GM19324 (cell line): ENCODE measurements around the gene FCHO1.

Source experiments
- ATAC-seq: cut with Tn5 transposase; IDR thresholded peaks from one replicate; pipeline ENCODE4 v1.9.1; 2021; ENCODE audit warnings: mild to moderate bottlenecking, moderate library complexity; ENCODE audit not compliant: unreplicated experiment, low FRiP score

Gene FCHO1

GRCh38 chr19:17824339-17824738 is 73.1 kb downstream of the FCHO1 start:
- ATAC-seq = no peak

GRCh38 chr19:17826508-17827056 is 75.3 kb downstream of the FCHO1 start:
- ATAC-seq = no peak

GRCh38 chr19:17829855-17830566 is 78.7 kb downstream of the FCHO1 start:
- ATAC-seq = no peak

GRCh38 chr19:17830567-17831418 is 79.5 kb downstream of the FCHO1 start:
- ATAC-seq = no peak

- ATAC-seq = no peak
Observed at GRCh38 chr19:17831419-17831888, 80.2 kb downstream of the FCHO1 start.

- ATAC-seq = no peak
Observed at GRCh38 chr19:17832443-17833208, 81.3 kb downstream of the FCHO1 start.

- no peak for ATAC-seq
Observed at GRCh38 chr19:17834350-17835181, 83.3 kb downstream of the FCHO1 start.

GRCh38 chr19:17835182-17836006 is 84.1 kb downstream of the FCHO1 start:
- no peak for ATAC-seq

GRCh38 chr19:17836530-17836929 is 85.3 kb downstream of the FCHO1 start:
- ATAC-seq = no peak

- no peak for ATAC-seq
Observed at GRCh38 chr19:17837972-17838371, 86.7 kb downstream of the FCHO1 start.
